Medulla oblongata (tissue), 1 donor: ENCODE measurements around the gene CORO2B.
"Not testable (repeated sequence)": the region's sequence is repeated elsewhere in the genome, so short reads cannot be mapped to it uniquely, and the experiment has no call there.

Experiments used
- DNase-seq: peaks from one replicate; pipeline ENCODE4 v3.0.0-alpha.2; 2015; ENCODE audit errors: extremely low spot score

The CORO2B gene

DNA sequence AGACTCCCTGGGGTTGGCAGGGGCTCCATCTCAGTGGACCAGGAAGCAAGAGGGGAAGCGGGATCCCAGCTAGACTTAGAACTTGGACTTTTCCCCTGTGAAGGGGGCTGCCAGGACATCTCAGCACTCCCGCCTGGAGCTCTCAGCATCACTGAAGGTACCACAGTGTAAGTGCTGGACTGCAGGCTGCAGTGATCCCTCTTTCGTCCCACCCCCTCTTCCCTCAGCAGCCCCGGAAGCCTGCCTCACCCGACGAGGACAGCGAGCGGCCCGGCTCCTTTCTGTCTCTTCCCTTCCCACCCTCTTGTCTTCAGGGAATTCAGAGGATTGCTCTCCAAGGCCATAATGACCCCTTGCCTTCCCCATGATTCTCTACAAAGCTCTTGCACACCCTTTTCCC is 147.5 kb downstream of the CORO2B start:
- DNase-seq = no peak

DNA sequence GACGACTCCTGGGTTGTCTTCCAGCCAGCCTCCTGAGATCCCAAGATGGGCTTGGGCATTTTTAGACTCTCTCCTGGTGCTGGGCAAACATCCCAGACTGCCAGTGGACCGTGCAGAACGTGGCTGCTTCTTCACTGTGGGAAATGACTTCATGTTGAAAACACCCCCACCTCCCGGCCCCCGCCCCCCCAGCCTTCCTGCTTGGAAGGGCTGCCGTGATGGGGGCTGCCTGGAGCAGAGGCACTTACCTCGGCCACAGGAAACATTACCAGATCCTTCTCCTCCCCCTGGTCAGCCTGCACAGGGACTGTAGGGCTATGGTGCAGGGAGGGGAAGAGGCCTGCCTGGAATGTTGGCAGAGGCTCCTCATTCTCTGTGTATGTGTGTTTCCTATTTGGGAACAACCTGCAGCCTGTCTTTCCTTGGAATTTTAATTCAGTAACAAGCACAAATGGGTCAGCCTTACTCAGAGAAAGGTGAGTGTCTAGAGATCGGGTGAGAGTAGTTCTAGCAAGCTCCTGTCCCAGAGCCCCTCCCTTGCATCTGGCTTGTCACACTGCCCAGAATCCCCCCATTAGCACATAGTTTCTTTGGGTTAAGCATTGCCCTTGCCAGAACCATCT is 151.1 kb downstream of the CORO2B start:
- peak; percentile 53 for DNase-seq

DNA sequence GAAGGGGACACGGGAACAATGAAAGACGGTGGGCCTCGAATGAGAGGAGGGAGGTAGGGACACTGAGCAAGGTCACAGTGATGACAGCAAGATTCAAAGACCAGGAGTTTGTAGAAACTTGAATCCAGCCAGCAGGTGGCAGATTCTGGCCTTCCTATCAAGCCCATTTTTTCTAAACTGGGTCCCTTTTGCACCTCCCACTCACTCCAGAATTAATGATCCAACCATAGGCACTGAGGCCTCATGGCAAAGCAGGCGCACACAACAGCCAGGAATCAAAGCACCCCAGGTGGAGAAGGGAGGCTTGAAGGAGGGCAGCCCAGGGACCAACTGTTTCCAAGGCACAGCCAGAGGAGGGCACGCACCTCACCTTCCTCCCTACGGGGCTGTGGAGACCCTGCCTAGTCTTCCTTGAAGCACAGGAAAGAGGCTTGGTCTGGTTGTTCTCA is 151.7 kb downstream of the CORO2B start:
- DNase-seq = peak; percentile 85

DNA sequence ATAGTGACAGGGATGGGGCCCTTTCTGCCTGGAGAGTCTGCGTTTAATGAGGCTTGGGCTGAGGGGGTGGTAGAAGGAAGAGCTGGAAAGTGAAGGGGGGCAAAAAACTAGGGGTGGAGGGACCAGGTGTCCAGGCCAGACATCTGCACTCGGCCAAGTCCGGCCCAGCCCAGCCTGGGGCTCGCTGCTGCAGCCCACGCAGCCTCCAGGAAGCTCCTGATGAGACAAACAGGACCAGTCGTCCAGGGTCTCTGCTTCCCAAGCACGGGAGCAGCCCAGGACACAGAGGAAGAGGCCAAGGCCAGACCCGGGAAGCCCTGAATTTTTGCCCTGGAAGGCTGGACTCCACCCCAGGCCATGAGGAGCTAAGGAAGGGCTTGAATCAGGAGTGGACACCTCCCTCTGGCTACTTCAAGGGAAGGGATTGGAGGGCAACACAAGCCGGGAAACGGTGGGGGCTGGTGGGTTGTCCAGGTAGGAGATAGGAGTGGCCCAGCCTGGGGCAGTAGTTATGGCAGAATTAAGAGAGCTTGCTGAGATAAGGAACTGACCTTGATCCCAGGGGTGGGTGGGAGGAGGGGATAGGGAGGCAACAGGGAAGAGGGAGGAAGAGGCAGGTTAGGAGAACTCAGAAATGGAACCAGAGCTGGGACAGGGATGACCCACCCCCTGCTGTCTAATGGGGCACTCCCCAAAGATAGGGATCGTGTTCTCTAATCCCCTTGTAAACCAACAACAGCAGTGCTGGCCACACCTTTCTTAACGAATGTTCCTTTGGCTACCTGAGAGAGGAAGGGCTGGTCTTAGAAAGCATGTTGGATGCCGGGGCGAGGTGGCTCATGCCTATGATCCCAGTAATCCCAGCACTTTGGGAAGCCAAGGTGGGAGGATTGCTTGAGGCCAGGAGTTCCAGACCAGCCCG is 152.4 kb downstream of the CORO2B start:
- no peak for DNase-seq

DNA sequence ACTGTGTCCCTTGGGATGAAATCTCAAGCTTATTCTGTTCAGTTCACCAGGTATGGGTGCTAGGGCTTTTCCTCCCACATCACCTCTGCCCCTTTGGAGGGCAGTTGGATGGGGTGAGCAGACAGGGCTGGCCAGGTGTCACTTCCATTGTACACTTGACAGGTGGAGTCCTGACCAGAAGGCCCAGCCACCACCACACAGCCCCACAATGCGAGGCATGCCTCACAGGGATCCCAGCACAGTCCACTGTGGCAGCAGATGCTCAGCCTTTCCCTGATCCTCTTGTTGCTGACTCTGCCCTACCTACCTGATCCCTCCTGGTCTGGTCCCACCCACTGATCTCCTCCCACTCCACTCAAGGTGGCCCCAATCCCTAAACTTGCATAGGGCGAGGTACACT is 153.7 kb downstream of the CORO2B start:
- DNase-seq = no peak

DNA sequence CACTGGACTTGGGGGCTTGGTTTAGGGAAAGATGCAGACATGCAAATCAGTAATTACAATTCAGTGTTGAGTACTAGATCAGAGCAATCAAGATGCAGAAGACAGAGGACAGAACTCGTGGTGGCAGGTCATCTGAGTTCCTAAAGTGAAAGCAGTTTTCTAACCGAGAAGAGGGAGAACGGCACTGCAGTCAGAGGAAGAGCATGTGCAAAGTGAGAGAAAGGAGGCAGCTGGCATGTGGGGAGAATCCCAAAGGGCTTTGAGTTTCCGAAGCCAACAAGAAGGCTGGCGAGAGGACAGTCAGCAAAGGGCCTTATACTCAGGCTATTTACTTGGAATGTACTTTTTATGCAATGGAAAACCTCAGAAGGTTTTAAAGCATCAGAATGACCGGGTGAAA is 154.9 kb downstream of the CORO2B start:
- DNase-seq = peak; percentile 67

DNA sequence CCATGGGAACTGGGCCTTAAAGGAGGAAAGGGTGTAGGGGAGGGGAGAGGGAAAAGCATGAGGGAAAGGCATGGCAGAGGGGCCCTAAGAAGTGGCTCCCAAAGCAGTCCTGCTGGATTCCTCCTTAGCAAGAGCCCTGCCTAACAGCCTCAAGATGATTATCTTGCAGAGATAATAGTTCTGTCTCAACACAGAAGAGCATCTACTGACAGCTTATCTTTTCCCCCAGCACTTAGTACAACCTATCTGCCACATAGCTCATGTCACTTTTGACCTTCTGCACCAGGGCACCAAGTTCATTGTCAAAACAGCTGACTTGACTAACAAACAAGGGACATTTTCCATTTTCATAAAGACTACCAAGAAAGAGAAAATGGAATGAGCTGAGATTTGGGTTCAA is 155.6 kb downstream of the CORO2B start:
- no peak for DNase-seq

DNA sequence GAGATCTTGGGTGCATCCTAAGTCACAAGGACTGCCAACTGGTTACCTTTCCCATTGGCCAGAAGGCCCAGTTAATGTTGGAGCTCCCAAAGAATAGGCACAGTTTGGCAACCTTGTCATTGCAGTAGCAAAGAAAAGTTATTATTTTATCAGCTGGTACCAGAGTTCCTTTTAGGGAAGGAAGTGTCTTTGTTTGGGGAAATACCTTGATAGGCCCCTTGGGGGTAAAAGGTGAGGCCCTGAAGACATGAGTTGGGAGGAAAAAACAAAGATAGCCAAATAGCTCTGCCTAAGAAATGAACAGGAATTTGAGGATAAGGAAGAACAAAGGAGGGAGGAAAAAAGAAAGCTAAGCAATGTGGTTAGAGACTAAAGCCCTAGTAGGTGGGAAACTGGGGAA is 156.1 kb downstream of the CORO2B start:
- DNase-seq = no peak

DNA sequence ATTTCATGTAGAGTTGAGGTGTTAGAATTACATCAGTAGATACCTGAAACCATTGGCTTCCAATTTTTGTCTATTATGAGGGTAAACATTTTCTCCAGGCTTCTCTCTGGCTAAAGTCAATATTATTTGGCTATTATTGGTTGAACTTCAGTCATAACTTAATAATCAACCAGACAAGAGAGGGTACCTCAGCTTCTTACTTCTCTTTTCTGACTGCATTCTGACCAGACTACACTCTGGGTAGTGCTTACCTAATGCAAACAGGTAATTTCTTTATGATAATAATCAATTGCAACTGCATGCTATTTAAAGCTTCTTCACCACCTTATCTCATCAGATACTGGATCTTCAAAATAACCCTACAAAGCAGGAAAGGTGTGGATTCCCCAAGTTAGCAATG is 156.8 kb downstream of the CORO2B start:
- no peak for DNase-seq

DNA sequence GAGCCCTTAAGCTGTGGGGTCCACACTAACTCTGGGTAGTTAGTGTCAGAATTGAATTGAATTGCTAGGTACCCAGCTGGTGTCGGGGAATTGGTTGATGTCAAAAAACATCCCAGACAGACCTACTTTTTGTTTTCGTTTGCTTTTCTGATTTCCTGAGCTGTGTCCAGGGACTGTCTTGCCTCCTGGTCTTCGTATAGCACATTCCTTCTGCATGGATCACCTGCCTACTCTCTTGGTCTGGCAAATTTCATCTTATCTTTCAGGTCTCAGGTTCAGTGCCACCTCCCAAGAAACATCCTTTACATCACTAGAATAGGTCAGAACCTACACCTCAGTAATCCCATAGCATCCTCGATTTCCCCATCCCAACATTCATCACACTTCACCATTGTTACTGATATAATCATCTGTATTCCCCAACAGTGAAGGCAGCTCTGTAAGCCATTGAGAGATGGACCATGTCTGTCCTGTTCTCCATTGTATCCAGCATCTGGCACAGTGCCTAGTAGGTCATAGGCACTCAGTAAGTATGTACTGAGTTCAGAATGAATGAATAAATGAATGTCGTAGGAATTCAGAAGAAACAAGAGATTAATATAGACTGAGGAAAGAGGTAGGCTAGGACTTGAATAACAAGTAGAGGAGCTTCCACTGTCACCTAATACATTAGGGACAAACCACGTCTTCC is 160.7 kb downstream of the CORO2B start:
- peak; percentile 80 for DNase-seq

DNA sequence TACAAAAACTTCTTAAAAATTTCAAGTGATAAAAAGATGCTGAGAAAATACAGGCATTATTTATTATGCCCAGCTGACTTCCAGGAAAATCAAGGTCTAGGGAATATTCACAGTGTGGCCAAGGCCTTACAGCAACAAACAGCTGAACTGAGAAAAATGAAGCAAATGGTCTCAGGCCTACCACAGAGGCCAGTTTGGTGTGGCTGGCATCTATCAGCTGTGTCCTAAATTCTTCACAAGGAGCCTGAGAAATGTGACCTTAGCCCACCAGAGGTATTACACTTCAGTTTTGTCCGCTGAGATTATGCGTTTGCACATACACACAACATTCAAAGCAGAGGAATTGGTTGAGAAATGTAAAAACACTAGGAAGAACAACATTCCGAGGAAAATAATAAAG is 164.5 kb downstream of the CORO2B start:
- no peak for DNase-seq

DNA sequence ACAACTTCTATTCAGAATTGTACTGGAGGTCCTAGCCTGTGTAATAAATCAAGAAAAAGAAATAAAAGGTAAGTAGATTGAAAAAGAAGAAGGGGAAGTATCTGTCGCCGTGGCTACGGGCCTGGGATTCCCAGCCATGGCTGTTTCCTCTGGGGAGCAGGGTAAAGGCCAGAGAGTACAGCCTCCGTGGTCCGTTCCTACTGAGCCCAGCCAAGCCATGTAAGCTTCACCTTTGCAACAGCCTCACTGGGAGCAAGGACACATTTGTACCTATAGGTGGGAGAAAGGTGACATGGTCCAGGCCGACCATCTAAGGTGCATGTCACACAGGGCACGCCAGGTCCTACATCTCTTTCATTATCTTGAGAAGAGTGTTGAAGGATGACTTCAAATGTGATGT is 170.6 kb downstream of the CORO2B start:
- no peak for DNase-seq

DNA sequence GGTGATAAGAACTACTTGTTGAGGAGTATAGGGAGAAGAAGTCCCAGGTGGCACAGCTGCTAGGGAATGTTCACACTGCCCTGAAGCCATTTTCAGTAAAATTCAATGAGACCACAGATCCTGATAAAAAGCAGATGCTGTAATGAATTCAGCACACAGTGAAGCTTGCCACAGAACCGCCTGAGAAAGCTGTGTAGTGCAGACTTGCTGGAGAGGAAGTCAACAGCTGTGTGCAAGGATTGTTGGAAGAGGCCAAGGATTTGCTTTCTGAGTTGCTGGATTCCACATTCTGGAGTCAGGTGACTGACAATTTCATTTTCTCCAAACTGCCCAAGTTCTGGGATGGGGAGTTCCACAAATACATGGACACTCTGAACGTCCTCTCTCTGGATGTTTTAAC is 171.0 kb downstream of the CORO2B start:
- no peak for DNase-seq

DNA sequence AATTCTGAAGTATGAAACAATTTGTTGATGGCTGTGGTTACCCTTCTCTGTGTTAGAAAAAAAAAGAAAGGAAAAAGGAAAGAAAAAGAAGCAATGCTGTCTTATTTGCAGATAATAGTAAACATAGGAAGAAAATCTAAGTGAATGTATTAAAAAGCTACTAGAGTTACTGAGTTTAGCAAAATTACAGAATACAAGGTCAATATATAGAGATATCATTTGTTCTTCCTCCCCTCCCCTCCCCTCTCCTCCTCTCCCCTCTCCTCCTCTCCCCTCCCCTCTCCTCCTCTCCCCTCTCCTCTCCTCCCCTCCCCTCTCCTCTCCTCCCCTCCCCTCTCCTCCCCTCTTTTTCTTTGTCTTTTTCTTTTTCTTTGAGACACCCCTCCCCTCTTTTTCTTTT is 172.8 kb downstream of the CORO2B start:
- no peak for DNase-seq

DNA sequence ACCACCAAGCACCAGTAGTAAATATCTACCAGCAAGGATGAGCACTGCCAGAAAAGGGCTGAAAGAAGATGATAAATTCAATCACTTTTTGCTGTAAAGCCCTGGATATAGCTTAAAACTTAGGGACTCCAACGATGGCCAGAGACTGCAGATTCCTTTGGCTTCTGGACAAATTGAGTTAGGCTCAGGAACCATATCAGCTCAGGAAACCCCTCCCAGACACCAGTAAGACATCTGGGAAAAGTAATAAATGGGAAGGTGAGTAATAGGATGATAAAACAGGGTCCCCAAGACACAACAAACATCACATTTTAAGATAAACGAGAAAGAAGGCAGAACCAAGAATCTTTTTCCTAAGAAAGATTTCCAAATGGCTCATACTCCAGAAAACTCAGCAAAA is 176.9 kb downstream of the CORO2B start:
- no peak for DNase-seq

DNA sequence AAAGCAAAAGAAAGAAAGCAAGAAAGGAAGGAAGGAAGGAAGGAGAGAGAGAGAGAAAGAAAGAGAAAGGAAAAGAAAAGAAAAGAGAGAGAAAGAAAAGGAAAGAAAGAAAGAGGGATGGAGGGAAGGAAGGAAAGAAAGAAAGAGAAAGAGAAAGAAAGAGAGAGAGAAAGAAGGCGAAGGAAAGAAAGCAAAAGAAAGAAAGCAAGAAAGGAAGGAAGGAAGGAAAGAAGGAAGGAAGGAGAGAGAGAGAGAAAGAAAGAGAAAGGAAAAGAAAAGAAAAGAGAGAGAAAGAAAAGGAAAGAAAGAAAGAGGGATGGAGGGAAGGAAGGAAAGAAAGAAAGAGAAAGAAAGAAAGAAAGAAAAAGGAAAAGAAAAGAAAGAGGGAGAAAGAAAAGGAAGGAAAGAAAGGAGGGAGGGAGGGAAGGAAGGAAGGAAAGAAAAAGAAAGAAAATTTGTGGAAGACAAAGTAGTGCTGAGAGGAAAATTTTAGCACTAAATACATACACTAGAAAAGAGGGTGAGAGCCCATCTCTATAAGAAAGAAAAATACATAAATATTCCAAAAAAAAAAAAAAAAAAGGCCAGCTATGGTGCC is 181.3 kb downstream of the CORO2B start:
- not testable (repeated sequence) for DNase-seq

DNA sequence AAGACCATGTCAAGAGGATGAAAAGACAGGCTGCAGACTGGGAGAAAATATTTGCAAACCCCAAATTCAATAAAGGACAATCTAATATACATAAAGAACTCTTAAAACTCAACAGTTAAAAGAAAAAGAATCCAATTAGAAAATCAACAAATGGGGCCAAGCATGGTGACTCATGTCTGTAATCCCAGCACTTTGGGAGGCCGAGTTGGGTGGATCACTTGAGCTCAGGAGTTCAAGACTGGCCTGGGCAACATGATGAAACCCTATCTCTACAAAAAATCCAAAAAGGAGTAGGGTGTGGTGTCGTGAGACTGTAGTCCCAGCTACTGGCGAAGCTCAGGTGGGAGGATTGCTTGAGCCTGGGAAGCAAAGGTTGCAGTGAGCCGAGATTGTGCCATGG is 184.3 kb downstream of the CORO2B start:
- no peak for DNase-seq

DNA sequence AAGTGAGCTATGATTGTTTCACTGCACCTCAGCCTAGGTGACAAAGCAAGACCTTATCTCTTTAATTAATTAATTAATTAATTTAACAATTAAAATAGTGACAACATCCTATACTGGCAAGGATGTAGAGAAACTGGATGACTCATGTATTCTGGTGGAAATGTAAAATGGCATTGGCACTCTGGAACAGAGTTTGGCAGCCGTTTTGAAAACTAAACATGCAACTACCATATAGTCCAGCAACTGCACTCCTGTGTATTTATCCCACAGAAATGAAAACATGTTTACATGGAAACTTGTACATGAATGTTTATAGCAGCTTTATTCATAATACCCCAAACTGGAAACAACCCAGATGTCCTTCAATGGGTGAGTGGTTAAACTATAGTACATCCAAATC is 185.3 kb downstream of the CORO2B start:
- no peak for DNase-seq

DNA sequence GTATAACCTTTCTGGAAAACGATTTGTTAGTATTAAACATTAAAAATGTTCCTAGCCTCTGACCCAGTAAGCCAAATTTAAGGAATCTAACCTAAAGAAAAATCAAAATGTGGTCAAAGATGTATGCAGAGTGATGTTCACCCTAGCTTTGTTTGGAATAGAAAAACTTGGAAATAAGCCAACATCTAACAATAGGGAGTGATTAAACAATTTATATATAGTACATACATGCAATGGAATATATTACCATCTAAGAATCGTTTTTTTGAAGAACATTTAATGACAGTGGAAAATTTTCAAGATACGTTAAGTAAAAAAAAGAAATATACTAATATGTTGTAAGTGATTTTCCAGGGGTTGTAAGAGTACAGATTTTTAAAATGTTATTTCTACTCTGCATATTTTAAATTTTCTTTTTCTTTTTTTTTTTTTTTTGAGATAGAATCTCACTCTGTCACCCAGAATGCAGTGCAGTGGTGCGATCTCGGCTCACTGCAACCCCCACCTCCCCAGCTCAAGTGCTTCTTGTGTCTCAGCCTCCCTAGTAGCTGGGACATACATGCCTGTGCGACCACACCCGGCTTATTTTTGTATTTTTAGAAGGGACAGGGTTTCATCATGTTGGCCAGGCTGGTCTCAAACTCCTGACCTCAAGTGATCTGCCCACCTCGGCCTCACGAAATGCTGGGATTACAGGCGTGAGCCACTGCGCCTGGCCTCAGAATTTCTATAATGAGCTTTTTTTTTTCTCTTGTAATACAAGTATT is 187.0 kb downstream of the CORO2B start:
- DNase-seq = no peak

DNA sequence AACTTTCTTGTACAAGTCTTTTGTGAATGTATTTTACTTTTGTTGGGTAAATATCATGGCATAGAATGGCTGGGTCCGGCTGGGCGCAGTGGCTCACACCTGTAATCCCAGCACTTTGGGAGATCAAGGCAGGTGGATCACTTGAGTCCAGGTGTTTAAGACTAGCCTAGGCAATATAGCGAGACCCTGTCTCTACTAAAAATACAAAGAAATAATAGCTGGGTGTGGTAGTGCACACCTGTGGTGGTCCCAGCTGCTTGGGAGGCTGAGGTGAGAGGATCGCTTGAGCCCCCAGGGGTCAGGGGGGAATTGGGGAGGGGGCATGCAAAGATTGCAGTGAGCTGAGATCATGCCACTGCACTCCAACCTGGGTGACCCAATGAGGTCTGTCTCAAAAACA is 189.0 kb downstream of the CORO2B start:
- DNase-seq = no peak

DNA sequence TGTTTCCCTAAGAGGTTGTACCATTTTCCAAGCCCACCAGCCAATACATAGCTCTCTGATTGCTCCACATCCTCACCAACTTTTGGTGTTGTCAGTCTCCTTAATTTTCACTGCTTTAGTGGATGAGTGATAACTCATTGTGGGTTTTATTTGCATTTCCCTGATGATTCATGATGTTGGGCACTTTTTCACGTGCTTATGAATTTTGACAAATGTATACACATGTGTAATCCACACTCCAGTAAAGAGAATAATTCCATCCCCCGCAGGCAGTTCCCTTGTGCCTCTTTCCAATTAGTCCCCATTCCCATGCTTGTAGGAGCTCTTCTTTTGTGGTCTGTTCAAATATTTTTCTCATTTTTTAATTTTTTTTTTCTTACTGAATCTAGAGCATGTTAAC is 189.5 kb downstream of the CORO2B start:
- no peak for DNase-seq

DNA sequence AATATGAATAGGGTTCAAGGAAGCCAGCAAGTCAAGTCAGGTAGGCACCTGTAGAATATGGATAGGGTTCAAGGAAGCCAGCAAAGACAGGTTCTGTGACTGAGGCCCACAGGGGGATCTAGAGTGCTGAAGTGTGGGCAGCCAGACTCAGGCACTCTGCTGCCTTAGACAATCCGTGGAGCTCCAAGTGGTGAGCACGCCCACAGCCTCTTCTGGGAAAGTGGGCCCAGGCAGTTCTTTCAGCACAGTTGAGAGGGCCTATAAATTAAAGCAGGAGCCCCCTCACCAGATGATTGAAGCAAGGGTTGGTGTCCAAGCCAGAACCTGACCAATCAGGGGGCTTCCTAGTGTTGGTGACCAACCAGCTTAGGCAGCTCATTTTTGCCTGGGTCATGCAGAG is 190.9 kb downstream of the CORO2B start:
- DNase-seq = no peak
